Activated B cell treated with CpG ODN at 0.5 μM for 24 hours (primary cell): ENCODE data around the gene CLIC5. TPM values are rescaled to one million over a fixed set of nuclear protein-coding genes. Genes with fewer than 3 reads are reported as not detected.

Experiments
- ATAC-seq: fragments of 200-7000 bp; cut with Tn5 transposase; one replicate; pipeline ENCODE4 v1.10.0; 2021; ENCODE audit warnings: low read depth, mild to moderate bottlenecking, moderate library complexity
- CTCF ChIA-PET: fragments of 350-600 bp; sonication (Branson Sonifier 250); formaldehyde crosslinking; loops from one replicate; lab custom pipeline; 2021; ENCODE audit warnings: antibody characterized with exemption; lab: Charles Lee
- POLR2A ChIA-PET: fragments of 350-600 bp; sonication (Branson Sonifier 250); formaldehyde crosslinking; loops from one replicate; lab custom pipeline; 2021; ENCODE audit warnings: antibody characterized with exemption; lab: Charles Lee
- DNase-seq: peaks from one replicate; pipeline ENCODE4 v3.0.0; 2022
- H3K27ac Mint-ChIP-seq: one replicate; pipeline ENCODE4 v1.8.0; 2020; ENCODE audit warnings: mixed read lengths
- H3K27me3 Mint-ChIP-seq: one replicate; pipeline ENCODE4 v1.8.0; 2021; ENCODE audit warnings: mixed read lengths
- H3K36me3 Mint-ChIP-seq: one replicate; pipeline ENCODE4 v1.8.0; 2021; ENCODE audit warnings: low read depth, mixed read lengths
- H3K4me1 Mint-ChIP-seq: one replicate; pipeline ENCODE4 v1.8.0; 2021; ENCODE audit warnings: mixed read lengths
- H3K4me3 Mint-ChIP-seq: one replicate; pipeline ENCODE4 v1.8.0; 2020; ENCODE audit warnings: mild to moderate bottlenecking, mixed read lengths
- H3K9me3 Mint-ChIP-seq: one replicate; pipeline ENCODE4 v1.8.0; 2020; ENCODE audit warnings: mixed read lengths
- CTCF ChIP-seq: fragments of 200-600 bp; IDR thresholded peaks from one replicate; pipeline ENCODE4 v1.8.0; 2022; ENCODE audit warnings: antibody characterized with exemption, mild to moderate bottlenecking
- intact Hi-C: fragments of 100-400 bp; cut with micrococcal nuclease; formaldehyde crosslinking; loops from one replicate; pipeline ENCODE4 v1.15.1; 2024
- total RNA-seq: library from RNA; stranded (reverse); gene quantifications from 2 replicates; pipeline ENCODE4 v1.2.3, GENCODE V29; 2022

The CLIC5 gene
- total RNA-seq, 1 donor from 2014 or later = 2.5 TPM

GRCh38 chr6:45900808-45901752, 114.6 kb downstream of the CLIC5 start:
- H3K9me3 Mint-ChIP-seq = no peaks in the 10 kb centered on the region
- no peak overlapping the region for H3K4me3 Mint-ChIP-seq
- no peak for ATAC-seq
- TF ChIP-seq CTCF = no peak
- H3K36me3 Mint-ChIP-seq = no peaks in the 10 kb centered on the region
- no peak overlapping the region for H3K27ac Mint-ChIP-seq
- POLR2A ChIA-PET = no interaction called here
- intact Hi-C loops = no loop called here
- H3K27me3 Mint-ChIP-seq = no peaks in the 10 kb centered on the region
- CTCF ChIA-PET = no interaction called here
- H3K4me1 Mint-ChIP-seq = no peaks in the 10 kb centered on the region
- DNase-seq = no peak

DNA sequence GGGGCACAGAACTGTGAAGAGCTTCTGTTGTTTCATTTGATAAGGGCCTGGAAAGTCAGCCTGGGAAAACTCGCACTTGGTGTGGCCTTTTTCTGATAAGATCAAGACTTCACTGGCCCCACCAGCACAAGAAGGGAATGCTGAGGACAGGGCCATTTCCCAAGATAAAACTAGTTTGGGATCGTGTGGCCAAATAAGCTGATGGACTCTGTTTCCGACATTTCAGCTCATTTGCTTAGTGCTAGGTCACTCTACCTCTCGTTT, 116.0 kb downstream of the CLIC5 start:
- H3K27me3 Mint-ChIP-seq = no peaks in the 10 kb centered on the region
- ATAC-seq (no peak), DNase-seq (no peak)
- no peaks in the 10 kb centered on the region for H3K36me3 Mint-ChIP-seq
- intact Hi-C loops = no loop called here
- no peaks in the 10 kb centered on the region for H3K4me1 Mint-ChIP-seq
- no peak overlapping the region for H3K4me3 Mint-ChIP-seq
- ChIA-PET CTCF (no interaction called here), POLR2A (no interaction called here)
- TF ChIP-seq CTCF = no peak
- no peak overlapping the region for H3K27ac Mint-ChIP-seq
- H3K9me3 Mint-ChIP-seq = no peaks in the 10 kb centered on the region

- no peak for ATAC-seq
- H3K9me3 Mint-ChIP-seq = no peaks in the 10 kb centered on the region
- no peaks in the 10 kb centered on the region for H3K36me3 Mint-ChIP-seq
Measured at GRCh38 chr6:45898941-45899682, 116.5 kb downstream of the CLIC5 start.

DNA sequence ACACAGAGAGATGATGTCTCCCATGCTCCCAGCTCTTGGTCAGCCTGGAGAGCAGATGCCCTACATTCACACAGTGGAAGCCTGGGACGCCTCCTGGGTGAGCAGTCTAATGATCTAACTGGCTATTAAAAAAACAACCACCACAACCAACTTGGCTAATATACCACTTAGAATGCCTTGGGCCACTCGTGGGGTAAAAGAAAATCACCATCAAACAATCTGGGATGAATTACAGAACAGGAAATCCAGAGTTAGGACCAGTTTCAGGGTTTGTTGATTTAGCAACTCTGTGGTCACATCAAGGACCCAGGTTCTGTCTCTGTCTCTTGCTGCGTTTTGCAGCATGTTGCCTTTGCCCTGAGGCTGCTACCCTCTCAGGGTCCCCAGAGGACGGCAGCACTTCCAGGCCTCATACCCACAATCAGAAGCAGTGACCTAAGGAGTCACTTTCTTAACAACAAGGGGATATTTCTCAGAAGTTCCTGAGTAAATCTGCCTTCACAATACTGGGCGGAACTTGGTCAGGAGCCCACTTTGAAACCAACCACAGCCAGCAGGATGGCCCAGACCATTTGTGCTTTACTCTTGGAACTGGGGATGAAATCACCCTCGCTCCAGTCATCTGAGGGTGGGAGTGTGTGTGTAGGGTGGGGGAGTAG, 118.7 kb downstream of the CLIC5 start:
- no peaks in the 10 kb centered on the region for H3K27me3 Mint-ChIP-seq
- no peak overlapping the region for H3K4me3 Mint-ChIP-seq
- ATAC-seq (no peak), DNase-seq (no peak)
- H3K36me3 Mint-ChIP-seq = no peaks in the 10 kb centered on the region
- H3K27ac Mint-ChIP-seq = no peak overlapping the region
- intact Hi-C loops = no loop called here
- no peak for TF ChIP-seq CTCF
- H3K9me3 Mint-ChIP-seq = no peaks in the 10 kb centered on the region
- ChIA-PET POLR2A (no interaction called here), CTCF (no interaction called here)
- H3K4me1 Mint-ChIP-seq = no peaks in the 10 kb centered on the region

More at GRCh38 chr6:45898941-45899682, 116.5 kb downstream of the CLIC5 start:
- POLR2A ChIA-PET = no interaction called here
- no peaks in the 10 kb centered on the region for H3K27me3 Mint-ChIP-seq
- H3K27ac Mint-ChIP-seq = no peak overlapping the region
- no peak for TF ChIP-seq CTCF
- intact Hi-C loops = no loop called here
- CTCF ChIA-PET = no interaction called here
- no peak for DNase-seq
- no peaks in the 10 kb centered on the region for H3K4me1 Mint-ChIP-seq
- no peak overlapping the region for H3K4me3 Mint-ChIP-seq

DNA sequence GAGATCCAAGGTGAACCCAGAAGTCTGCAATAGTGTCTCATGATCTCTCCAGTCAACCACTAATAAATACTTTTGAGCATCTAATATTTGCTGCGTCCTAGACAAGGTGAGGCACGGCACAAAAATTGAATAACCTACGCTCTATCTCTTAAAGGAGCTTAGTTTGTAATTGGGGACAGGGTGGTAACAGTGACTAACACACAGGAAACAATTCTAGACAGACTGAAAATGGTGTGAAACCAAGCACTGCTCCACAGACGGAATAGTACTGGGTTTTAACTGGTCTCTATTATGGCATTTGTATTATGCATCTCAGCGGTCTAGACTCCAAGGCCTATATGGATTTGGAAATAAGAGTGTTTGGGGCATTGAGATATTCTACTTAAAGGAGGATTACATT, 120.1 kb downstream of the CLIC5 start:
- DNase-seq (no peak), ATAC-seq (no peak)
- POLR2A ChIA-PET = no interaction called here
- H3K4me1 Mint-ChIP-seq = no peaks in the 10 kb centered on the region
- no peaks in the 10 kb centered on the region for H3K27me3 Mint-ChIP-seq
- H3K9me3 Mint-ChIP-seq = no peaks in the 10 kb centered on the region
- CTCF ChIA-PET = no interaction called here
- intact Hi-C loops = no loop called here
- no peaks in the 10 kb centered on the region for H3K36me3 Mint-ChIP-seq
- no peak overlapping the region for H3K4me3 Mint-ChIP-seq
- TF ChIP-seq CTCF = no peak
- no peak overlapping the region for H3K27ac Mint-ChIP-seq
